Esophagus squamous epithelium (tissue), 4 donors: ENCODE measurements around the gene TRPM8.

Source experiments
- CTCF ChIP-seq, 6 experiments: fragments of 450-650 bp in 4 of 6; fragments of 200-600 bp in 2 of 6; sonication (generic) in 2 of 6; IDR thresholded peaks; one replicate each; pipeline ENCODE4 v1.5.1; 2016 to 2019; ENCODE audit warnings: antibody characterized with exemption in 6 of 6, mild to moderate bottlenecking in 4 of 6, moderate library complexity in 4 of 6
- POLR2A ChIP-seq, 4 donors: fragments of 450-650 bp; IDR thresholded peaks; one replicate each; pipeline ENCODE4 v1.6.1; 2017; ENCODE audit warnings: antibody characterized with exemption in 4 of 4, mild to moderate bottlenecking in 4 of 4, moderate library complexity in 3 of 4

GRCh38 chr2:233989221-233989858, 72.2 kb downstream of the TRPM8 start:
- TF ChIP-seq POLR2A (IDR thresholded peaks at IDR 0.05) = no peak
- no peak for TF ChIP-seq CTCF (IDR thresholded peaks at IDR 0.05)
